SH-SY5Y (cell line): ENCODE results near the gene COL13A1.

ENCODE experiments used
- GATA2 ChIP-seq: IDR thresholded peaks from 2 replicates; pipeline ENCODE4 v1.6.1; 2011; ENCODE audit warnings: mild to moderate bottlenecking, low read depth, low read length
- GATA3 ChIP-seq: IDR thresholded peaks from 2 replicates; pipeline ENCODE4 v1.6.1; 2011; ENCODE audit warnings: low read depth, mild to moderate bottlenecking, low read length, moderate library complexity

DNA sequence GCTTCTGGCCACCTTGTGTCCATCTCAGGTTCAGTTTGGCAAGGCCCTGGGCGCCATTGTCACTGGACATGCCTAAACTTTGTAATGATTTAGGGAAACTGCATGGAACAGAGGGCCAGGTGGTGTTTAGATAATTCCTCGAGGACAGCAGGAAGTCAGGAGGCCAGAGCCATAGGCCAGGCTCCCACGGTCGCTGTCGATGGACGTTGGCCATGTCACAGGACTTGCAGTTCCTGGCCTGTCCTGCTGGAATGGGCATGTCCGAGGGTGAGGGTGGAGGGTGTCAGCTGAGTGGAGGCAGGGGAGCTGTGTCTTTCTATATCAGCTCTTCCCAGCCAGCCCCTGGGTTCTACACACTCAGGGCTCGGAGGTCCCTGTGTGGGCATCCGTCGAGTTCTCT is 143.1 kb downstream of the COL13A1 start:
- TF ChIP-seq GATA2, result no peak
- TF ChIP-seq GATA3, result no peak
